ENCODE data around the gene GRM7. TPM values are rescaled to one million over a fixed set of nuclear protein-coding genes. Genes with fewer than 3 reads are reported as not detected.

The GRM7 gene
- total RNA-seq, 1 donor from 2014 or later, result not detected

DNA sequence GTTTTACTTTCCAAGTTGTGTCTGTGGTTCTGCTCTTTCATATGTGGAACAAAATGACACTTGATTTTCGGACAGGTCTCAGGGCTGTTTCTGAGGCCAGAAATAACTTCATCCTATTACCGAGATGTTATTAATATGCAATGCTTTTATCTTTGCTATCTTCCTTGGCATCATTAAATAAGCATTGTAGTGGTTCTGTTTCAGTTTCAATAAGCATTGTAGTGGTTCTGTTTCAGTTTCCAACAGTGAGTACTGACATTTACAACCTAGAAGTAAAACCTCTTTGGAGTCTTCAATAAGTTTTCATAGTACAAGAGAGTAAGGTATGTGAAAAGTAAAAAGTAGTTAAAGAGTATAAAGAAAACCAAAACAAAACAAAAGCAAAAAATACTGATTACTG is 746.2 kb downstream of the GRM7 start:
- no peak for DNase-seq

DNA sequence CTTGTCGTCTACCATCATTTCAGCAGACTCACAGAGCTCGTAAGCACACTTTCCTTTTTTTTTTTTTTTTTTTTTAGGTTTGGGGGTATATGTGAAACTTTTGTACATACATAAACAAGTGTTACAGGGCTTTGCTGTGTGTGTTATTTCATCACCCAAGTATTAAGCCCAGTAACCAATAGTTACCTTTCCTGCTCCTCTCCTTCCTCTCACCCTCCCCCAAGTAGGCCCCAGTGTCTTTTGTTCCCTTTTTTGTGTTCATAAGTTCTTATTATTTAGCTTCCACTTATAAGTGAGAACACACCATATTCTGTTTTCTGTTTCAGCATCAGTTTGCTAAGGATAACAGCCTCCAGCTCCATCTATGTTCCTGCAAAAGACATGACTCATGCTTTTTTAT is 746.8 kb downstream of the GRM7 start:
- DNase-seq, result no peak

DNA sequence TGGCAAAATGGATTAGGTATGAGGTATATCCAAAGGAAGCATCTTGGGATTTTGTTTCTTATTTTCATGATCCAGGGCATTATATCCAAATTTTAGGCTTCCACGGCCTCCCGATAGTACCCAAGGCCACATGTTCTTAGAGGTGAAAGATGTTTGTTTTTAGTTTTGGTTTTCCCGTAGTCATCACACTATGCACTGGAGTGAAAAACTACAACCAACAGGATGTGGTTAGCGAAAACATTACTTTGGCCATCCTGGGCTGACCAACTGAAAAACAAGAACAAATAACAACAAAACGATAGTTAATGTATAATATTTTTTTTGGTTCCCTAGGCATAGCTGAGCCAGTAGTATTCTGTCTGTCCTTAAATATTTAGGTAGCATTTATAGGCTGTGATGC is 749.7 kb downstream of the GRM7 start:
- no peak for DNase-seq

DNA sequence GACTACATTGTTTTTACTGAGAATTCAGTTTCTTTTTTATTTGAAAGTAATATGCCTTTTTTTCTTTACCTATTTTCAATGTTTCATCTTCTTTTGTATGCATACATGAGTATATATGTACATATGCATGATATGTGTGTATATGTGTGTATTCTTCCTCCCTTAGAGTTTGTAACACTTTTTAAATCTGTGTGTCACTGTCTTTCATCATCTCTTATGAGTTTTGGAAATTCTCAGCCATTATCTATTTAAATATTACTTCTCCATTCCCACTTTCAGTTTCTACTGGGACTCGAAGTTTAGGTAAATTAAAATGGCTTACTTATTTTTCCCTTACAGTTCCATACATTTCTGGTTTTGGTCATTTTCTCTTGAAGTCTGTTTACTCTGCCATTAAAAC is 754.1 kb downstream of the GRM7 start:
- no peak for DNase-seq

DNA sequence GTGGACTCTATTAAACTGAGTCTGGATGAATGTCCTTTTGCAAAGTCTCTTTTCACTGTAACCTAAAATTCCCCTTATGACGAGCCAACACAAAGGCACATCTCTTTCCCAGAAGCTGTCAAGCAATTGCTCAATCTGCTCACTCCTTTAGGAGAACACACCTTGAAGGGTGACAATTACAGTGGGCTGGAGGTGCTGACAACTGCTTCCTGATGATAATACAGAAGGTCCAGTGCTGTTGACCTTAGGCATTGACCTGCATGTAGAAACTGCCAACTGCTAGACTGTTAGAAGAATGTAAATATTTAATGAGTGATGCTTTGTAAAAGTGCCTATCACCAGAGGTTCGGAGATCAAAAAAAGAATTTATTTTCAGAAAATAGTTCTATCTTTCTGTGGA is 757.7 kb downstream of the GRM7 start:
- DNase-seq, result no peak

DNA sequence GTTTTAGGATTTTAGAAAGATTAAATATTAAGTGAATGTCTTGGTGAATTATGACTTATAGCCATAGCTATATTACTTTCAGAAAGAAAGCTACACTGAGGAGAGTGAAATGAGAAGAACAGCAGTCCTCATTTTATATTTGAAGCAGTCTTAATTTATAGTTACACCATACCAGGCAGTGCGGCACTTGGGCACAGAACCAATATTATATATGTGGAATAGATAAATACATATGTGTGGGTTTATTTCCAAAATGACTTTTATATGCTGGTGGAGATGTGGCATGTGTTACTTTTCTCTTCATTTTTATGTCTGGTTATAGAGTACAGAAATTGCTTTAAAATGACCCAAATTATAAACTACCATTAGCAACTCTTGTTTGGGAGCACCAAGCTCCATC is 759.5 kb downstream of the GRM7 start:
- no peak for DNase-seq

DNA sequence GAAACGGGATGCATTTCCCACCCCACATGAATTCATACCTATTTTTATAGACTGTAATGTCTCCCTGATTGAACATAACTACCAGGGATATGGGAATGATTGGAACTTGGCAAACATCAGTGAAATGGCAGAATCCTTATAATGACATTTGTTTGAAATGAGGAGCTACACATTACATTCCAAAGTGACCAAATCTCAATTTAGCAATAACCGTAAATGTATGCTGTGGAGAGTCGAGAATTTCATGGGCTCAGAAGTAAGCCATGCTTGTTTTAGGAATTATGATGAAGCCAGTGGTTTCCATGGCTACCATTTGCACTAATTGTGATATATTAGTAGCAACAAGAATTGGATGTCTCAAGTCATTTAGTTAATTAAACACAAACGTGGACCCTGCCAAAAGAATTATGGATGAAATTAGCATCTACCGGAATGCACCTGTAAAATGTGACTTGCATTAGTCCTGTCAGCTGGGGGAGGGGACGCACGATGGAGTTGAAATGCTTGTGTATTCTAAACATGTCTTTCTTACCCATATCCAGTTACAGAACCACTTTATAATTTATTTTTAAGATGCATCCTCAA is 760.2 kb downstream of the GRM7 start:
- no peak for DNase-seq

DNA sequence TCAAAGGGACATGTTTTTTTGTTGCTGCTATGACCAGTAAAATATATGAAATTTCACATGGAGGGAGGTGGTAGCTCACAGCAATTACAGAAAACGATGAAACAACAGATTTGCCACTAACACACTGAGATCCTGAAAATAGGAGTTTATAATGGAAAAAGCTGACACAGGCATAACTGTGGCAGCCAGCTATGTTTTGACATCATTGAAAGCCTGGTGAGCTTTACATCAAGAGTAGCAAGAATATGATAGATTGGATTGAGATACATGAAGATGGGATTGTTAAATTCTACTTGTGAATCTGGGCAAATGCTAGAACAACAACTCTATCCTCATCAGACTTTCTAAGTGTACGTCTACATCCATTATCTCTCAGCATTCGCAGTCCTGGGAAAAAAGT is 760.7 kb downstream of the GRM7 start:
- no peak for DNase-seq

DNA sequence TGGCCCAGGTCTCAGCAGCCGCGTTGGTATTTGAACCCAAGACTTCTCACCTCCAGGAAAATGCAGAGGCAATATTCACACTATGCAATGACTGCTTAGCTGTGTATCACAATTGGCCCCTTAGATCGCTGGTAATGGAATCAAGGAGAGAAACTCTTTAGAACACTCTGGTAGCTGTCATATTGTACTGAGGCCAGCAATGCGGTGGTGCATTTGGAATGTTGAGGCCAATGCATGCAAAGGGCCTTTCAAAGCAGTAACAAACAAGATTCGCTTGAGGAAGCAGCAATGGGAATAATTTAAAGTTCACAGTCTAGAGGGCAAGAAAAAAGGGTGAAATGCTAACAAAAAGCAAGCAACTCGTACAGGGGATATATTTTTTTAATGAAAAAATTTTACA is 764.1 kb downstream of the GRM7 start:
- no peak for DNase-seq

DNA sequence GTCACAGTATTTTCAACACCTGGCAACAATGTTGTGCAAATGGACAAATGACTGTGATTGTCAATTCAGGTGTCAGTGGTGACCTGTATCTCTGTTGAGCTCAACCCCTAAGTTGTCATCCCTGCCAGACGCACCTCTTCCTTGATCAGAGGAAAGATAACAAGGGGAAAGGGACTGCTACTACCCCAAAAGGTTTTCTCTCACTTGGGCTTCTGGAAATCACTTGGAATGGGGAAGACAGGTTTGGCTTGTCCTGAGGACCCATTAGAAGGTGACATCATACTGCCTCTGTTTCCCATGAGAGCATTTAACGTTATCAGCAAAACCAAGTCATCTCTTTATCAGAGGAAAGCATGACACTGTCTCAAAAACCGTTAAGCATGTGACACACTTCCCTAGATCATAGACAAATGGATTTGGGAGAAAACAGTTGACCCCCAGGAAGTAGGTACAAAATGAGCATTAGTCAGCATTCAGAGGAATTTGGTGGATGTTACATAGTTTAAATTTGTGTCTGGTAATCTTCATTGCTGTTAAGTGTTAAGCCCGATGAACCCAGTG is 769.5 kb downstream of the GRM7 start:
- peak; percentile 11 for DNase-seq

DNA sequence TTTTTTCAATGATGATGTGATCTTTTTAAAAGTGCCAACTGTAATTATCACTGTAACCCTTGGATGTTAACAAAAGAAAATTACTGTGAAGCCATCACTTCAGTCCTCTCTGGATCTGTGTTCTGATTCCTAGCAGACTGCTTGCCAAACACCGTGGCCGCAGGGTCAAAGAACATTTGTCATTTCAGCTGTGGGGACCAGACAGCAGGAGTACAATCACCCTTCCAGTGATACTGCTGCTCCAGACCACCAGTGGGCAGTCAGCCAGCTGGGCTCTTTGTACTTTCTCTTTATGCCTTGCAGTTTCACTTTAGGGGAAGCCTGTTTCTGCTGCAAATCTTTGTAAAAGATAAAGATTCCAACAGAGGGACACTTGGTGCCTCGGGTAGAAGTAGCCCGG is 770.0 kb downstream of the GRM7 start:
- peak; percentile 59 for DNase-seq

DNA sequence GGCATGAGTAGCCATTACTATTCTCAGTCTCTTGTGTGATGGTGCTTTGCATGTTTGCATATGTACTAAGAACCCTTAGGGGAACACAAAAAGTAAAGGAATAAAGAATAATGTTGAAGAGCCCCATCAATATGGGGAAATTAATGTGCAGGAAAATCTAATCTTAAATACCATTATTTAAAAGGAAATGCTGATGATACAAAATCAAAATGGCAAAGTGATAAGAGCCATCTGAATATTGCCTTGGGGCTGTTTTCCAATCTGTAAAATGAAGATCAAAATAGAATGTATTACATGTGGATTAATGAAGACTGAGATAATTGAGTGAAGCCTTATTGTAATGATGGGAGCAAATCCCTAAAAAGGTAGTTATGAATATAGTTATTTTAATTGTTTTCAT is 771.4 kb downstream of the GRM7 start:
- no peak for DNase-seq

DNA sequence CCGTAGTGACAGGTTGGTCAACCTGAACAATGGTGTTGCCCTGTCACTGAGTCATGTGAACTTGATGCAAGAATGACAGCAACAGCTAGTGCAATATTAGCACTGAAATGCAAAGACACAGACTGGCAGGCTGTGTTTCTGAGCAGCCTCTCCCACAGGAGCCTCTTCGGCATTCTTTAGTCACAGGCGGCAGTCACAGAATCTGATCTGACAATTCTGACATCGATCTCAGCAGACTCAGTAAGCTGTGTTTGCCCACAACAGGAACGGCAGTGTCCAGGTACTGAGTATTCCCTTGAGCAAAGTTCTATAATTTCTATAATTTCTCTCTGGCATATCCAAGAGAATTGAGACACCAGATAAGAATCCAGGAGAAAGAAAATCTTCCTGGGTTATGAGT is 776.8 kb downstream of the GRM7 start:
- no peak for DNase-seq

DNA sequence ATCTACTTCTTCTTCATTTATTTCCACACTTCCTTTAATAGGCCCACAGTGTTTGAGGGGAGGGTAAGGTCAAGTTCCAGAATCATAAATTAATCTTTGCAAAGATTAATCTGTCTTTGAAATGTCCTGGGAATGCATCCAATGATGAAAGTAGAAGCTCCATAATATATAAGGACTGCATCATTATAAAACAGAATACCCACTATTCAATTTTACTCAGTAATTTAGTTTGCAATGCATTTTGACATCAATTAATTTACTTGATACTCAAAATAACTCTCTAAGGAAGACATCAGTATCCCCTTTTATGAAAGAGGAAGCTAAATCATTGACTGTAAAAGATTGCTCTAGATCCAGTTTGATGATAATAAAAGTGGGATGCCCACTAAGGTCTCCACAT is 777.2 kb downstream of the GRM7 start:
- DNase-seq, result no peak

DNA sequence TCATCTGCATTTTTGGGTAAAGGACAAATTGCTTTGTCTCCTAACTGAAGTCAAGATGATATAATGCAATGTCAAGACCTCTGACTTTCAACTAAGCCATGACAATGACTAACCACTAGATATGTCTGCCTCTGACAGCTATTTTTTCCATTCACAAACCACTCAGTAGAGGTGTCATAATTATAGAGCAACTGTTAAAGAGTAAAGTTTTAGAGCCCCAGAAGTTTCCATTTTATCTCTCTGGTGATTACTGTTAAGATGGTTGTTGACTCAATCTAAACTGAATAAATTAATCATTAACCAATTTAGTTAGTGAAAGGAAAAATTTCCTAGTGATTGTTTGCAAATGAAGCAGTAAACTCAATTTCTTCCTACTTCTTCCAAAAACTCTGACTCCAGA is 779.9 kb downstream of the GRM7 start:
- DNase-seq, result no peak

DNA sequence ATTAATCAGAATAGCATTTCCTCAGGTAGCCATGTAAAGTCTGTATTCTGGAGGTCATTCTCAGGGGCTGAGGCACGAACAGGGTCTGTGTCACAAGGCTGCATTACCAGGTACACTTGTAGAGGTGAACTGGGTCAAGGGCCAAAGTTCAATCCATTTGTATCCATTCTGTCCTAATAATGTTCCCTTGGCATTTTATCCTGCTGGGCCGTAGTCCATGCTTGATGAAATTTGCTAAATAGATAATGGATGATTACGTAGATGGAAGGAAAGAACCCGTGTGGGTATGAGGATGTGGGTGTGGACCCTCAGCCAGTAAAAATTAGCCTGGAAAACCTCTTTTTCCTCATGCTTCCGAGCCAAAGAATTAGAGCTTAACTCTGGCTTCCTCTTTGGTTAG is 785.9 kb downstream of the GRM7 start:
- no peak for DNase-seq

DNA sequence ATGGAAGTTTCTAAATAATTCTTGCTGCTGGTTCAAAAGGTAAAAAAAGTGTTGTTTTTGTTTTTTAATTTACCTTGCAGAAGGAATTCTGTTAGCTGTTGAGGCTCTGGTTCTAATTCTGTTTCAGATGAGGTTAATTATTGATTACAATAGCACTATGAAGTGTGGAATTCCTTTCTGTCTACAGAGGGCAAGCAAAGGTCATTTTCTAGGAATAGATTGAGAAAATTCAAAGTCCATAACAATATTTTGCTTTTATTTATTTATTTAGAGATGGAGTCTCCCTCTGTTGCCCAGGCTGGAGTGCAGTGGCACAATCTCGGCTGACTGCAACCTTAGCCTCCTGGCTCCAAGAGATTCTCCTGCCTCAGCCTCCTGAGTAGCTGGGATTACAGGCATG is 789.6 kb downstream of the GRM7 start:
- DNase-seq, result no peak

DNA sequence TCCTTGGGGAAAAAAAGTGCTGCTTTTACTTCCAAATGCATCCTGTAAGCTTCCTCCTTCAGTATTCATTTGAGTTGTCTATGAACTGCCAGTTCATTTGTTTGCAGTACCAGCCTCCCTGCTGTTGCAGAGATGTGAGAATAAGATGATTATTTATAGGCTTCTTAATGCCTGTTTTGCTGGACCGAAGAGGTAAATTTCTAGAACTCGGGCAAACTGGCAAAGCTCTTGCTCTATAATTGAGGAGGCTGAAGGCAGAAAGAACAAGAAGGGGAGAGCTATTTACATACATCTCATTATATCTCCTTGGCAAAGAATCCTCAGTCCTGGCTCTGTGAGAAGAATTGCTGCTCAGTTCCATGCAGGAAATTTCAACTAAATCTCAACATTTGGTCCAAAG is 790.4 kb downstream of the GRM7 start:
- no peak for DNase-seq

DNA sequence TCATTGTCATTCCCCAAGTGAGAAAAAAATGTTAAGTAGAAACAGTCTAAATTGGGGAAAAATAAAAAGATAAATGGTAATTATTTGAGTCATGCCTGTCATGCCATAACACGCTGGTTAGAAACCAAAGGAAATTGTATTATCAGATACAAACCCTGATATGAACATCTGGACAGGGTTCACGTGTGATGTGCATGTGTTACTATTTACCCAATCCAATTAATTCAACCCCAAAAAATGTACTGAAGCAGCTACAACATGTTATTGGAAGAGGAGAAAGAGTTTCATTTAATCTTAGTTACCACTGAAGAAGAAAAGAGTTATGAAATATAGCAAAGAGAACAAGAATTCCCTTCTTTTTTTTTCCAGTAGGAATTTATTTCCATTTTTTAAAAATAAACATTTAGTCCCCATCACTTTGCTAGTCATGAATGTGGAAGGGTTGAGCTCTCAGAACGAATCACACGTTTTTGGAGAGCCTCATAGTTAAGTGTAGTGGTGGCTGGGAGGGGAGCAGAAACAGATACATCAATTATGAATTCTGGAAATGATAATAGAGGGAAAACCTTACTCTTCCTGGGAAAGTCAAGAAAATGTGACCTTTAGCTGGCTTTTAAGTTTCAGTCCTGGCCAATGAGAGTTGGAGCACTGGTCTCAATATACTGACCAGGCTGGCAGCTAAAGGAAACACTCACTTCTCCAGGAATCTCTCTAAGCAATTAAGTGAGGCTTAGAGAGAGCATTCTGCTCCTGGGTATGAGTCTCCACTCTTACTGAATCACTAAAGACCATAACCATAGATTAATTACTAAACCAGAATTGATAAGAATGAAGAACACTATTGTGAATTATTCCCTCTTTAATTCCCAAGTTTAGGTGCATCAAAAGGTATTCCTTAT is 796.5 kb downstream of the GRM7 start:
- DNase-seq, result no peak

DNA sequence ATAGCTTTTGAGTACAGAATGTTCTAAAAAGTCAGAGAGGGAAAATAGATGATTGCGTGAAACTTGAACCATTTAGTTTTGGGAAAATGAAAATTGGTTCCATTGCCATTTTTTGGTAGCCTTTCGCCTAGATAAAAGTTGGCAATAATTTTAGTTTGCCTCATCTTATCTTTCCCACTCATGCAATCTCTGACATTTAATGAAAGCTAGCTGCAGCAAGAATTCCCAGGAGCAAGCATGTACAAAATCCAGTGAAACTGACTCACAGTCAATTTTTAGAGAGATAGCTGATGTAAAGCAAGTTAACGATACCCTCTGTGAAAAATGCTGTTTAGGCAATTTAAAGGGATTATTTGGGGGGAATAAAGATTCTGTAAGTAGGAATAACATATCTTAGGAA is 797.4 kb downstream of the GRM7 start:
- no peak for DNase-seq

DNA sequence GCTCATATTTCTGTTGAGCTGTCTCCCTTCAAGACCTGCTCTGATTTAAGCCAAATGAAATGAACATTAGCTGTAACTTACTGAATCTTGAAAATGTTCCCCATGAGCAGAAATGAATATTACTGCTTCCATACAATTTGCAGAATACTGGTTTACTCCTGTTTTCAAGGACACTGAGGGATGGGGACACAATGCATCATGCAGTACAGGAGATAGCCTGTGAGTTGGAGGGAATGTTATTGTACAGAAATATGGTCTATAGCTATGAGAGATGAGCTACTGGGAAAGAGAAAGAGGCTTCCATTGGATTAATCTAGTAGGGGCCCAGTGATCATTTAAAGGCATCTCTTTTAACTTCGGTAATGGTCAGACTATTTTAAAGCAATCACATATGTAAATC is 798.2 kb downstream of the GRM7 start:
- no peak for DNase-seq

DNA sequence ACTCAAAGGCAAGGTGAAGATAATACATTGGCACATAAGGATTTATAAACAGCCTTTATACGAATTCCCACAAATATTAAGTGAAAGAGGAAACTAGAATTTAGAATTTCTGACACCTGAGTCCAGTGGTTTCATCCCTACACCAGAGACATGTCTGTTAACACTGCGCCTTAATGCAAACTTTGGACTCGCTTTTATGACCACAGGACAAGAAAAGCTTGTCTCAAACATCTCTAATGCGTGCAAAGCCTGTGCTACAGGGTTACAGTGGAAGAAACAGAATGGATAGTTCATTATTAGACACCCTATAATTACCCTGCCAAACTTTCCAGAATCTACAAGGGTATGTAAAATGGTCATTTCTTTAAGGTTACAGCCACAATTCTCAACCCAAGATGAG is 802.9 kb downstream of the GRM7 start:
- no peak for DNase-seq

DNA sequence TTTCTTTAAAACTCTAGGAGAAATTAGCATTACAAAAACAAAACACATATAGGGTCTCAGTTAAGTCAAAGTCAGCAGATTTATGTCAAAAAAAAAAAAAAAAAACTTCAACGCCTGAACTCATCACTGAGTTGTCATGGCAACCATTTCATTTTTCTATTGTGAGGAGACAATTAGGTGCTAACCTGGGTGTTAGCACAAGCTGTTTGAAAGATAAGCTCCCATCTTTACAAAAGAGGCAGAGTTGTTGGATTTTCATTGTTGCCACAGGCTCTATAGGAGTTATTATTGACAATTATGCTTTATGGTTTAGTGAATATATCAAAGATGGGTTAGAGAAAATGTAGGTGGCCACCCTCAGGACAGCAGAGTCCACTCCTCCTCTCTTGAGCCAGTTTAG is 806.9 kb downstream of the GRM7 start:
- no peak for DNase-seq

DNA sequence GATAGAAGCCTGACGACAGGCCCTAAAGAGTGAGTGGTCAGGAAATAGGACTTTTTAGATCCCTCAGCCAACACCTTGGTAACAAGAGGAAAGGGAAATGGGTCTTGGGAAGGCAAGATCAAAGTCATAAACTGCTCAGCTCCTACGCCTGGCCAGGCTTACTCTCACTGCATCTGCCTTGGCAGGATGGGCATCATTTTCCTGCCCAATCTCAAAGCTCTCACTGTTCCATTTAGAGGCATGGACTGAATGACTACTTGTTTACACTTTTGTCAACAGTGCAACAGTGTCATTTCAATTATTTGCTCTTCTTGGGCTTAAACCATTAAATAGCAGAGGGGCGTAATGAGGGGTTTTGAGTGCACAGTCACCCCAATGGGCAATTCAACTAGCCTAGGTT is 808.7 kb downstream of the GRM7 start:
- DNase-seq, result no peak

All from dermis blood vessel endothelial cell (primary cell).